COLO668 (cell line): ENCODE data around the gene NBPF11.
"Not testable (repeated sequence)": the region's sequence is repeated elsewhere in the genome, so short reads cannot be mapped to it uniquely, and the experiment has no call there.

ENCODE experiments used
- DNase-seq: peaks from one replicate; lab custom pipeline; 2025; ENCODE audit not compliant: unreplicated experiment; lab: John Stamatoyannopoulos, UW

The NBPF11 gene

DNA sequence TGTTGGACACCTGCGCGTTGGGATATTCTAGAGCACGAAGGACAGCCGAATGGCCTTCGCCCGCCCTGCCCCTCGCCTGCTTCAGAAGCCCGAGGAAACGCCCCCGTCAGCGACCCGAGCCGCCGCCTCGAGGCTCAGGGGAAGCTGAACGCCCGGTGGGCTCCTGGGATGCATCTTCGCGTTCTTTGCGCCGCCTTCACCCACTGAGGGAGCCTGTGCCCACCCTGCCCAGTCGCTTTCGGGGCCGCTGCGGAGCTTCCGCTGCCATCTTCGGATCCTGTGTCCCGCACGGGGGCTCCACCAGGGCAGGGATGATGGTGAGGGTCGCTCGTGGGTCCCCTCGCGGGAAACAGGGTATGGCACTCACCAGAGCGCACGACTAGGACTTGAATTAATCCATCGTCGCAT is 91.8 kb downstream of the NBPF11 start:
- not testable (repeated sequence) for DNase-seq

DNA sequence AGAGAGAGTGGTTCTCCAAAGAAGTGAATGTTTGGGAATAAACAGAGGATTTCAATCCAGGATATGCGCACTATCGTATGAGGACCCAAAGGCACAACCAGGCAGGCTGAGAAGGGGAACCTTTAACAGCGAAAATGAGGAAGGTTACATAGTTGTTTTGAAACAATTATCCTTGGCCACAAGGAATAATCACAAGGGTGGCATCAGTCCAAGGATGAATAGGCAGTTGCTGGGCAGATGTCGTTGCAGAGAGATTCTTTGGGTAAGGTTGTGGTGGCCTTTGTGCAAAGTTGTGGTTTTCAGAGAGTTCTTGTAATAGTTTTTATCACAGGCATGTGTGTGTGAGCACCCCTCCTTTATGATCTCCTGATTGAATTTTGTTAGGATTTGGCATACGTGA is 94.7 kb downstream of the NBPF11 start:
- not testable (repeated sequence) for DNase-seq
